RWPE1 (cell line): ENCODE data around the gene ERC2.

Experiments
- CTCF ChIA-PET: fragments of 350-600 bp; sonication (Branson Sonifier 250); formaldehyde crosslinking; extraction: SDS; loops from one replicate; lab custom pipeline; 2021; lab: Yijun Ruan, JAX
- POLR2A ChIA-PET: fragments of 400-600 bp; formaldehyde crosslinking; extraction: SDS; loops from one replicate; lab custom pipeline; 2020; ENCODE audit warnings: antibody characterized with exemption; ENCODE audit not compliant: low non-redundant PET; lab: Yijun Ruan, JAX
- DNase-seq: peaks from one replicate; pipeline ENCODE4 v3.0.0; 2012; ENCODE audit warnings: low spot score
- H3K27ac ChIP-seq: fragments of 450-650 bp; 2 replicates; pipeline ENCODE4 v1.5.1; 2017
- TF ChIP-seq, protein P1 (sequence below): fragments of 450-650 bp; conservative IDR thresholded peaks from 2 replicates; pipeline ENCODE4 v1.5.1; 2017; ENCODE audit warnings: low read depth, mild to moderate bottlenecking

ERC2 gene

DNA sequence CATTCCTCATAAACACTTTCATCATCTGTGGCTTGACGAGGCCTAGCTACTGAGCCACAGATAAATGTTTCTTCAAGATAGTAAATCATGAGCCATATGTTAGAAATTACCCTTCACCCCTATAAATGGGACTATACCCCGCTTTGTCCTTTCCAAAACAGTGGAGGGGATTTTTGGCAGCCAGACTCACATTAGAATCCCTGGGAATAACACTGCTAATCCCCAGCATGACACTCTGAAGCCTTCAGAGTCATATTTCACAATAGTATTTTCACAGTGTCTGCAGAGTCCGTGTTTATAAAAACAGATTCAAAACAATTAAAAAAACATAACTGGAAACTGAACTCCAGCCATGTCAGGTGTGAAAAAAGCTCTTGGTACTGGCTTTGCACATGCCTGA, 271.6 kb downstream of the ERC2 start:
- no peak for DNase-seq
- CTCF ChIA-PET = no interaction called here
- H3K27ac ChIP-seq = no peak overlapping the region
- POLR2A ChIA-PET = no interaction called here
- TF ChIP-seq, protein P1, sequence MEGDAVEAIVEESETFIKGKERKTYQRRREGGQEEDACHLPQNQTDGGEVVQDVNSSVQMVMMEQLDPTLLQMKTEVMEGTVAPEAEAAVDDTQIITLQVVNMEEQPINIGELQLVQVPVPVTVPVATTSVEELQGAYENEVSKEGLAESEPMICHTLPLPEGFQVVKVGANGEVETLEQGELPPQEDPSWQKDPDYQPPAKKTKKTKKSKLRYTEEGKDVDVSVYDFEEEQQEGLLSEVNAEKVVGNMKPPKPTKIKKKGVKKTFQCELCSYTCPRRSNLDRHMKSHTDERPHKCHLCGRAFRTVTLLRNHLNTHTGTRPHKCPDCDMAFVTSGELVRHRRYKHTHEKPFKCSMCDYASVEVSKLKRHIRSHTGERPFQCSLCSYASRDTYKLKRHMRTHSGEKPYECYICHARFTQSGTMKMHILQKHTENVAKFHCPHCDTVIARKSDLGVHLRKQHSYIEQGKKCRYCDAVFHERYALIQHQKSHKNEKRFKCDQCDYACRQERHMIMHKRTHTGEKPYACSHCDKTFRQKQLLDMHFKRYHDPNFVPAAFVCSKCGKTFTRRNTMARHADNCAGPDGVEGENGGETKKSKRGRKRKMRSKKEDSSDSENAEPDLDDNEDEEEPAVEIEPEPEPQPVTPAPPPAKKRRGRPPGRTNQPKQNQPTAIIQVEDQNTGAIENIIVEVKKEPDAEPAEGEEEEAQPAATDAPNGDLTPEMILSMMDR = no peak

DNA sequence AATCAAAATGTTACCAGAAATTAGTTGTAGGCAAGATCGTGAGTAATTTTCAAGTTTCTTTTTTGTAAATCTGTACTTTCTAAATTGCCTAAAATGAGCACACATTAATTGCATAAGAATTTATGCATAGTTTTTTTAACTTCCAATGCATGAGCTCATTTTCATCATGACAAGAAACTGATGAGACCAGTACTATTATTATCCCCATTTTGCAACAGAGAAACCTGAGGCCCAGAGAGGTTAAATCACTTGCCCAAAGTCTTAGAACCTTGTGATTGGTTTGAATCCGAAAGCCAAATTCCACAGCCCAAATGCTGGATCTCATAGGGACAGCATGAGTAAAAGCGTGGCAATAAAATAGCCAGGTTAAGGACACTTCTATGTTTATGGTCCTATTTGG, 274.7 kb downstream of the ERC2 start:
- CTCF ChIA-PET = no interaction called here
- DNase-seq = no peak
- no peak overlapping the region for H3K27ac ChIP-seq
- TF ChIP-seq, protein P1 = no peak
- POLR2A ChIA-PET = no interaction called here

DNA sequence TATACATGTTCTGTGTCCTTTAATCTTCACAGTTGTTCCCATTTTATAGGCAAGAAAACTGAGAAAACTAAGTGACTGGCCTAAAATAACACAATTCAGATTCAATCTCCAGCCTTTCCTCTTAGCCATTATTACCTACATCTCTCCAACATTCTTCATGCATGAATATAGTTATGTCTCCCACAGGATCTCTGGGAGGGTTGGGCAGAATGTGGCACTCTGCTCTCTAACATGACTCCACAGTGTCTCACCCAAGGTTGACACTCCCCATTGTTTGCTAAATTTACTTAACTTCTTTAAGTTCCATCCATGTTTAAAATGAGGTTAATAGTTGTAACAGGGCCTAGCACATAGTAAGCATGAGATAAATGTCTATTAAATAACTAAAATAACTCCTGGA, 276.3 kb downstream of the ERC2 start:
- TF ChIP-seq, protein P1 = no peak
- ChIA-PET CTCF (no interaction called here), POLR2A (no interaction called here)
- DNase-seq = no peak
- H3K27ac ChIP-seq = no peak overlapping the region

DNA sequence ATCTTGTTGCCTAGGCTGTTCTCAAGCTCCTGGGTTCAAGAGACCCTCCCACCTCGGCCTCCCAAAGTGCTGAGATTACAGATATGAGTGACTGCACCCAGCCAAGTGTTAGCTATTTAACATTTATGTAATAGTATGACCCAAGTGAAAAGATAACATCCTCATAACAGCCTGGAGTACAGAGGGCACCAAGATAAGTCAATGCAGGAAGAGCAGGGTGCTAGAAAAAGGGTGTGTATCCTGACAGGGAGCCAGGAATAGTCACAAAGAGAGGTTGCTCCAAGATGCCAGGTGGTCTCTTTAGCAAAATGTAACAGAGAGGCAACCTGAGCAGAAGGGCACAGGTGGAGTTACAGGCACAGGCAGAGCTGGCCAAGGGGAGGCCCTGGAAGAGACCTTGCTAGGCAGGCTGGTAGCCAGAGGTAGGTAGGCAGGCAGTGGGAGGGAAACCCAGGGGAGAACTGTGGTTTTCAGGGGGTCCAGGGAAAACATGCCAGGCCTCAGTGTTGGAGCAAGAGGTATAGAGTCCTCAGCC, 277.4 kb downstream of the ERC2 start:
- TF ChIP-seq, protein P1 = no peak
- H3K27ac ChIP-seq = no peak overlapping the region
- ChIA-PET CTCF (interaction anchor here (0.6 kb wide), 1 partner anchor 255 kb away, joined by 3 read pairs; no protein-coding TSS in a partner anchor), POLR2A (no interaction called here)
- DNase-seq = no peak

DNA sequence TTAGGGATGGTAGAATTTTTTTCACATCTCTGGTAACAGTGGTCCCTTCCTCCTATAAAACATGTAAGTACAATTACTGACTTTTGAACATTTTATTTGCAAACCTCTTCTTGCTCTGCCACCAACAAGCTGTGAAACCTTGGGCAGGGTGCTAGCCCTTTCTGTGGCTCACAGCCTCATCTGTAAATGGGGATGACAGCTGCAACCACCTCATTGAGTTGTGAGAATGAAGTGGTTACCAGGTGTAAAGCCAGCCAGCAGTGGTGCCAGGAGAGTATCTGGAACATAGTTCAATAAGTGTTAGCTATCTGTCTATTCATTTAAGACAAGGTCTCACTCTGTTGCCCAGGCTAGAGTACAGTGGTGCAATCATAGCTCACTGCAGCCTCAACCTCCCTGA, 278.1 kb downstream of the ERC2 start:
- POLR2A ChIA-PET = no interaction called here

DNA sequence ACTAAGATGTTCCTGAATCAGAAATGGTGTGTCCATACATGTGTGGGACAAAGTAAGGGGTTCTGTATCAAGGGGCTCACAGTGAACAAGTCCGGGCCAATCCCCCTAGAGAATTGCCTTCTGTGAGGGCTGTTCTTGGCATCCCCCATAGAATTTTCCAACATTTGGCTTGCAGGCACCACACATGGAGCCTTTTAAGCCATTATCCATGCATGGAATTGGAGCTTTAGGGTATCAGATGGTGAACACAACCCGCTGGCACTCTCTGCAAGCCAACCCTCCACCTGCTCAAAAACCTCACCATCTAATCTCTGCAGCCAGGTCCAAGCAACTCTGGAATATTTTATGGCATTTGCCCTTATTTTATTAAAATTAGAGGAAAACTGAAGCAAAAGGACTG, 278.7 kb downstream of the ERC2 start:
- TF ChIP-seq, protein P1 = no peak
- POLR2A ChIA-PET = no interaction called here
- no peak for DNase-seq
- no peak overlapping the region for H3K27ac ChIP-seq
- CTCF ChIA-PET = no interaction called here

More for the DNA sequence above, 278.1 kb downstream of the ERC2 start:
- TF ChIP-seq, protein P1 = no peak
- DNase-seq = no peak
- H3K27ac ChIP-seq = no peak overlapping the region
- CTCF ChIA-PET = interaction anchor here (0.6 kb wide), 1 partner anchor 256 kb away, joined by 3 read pairs; no protein-coding TSS in a partner anchor
